GM12892 (cell line): ENCODE data around the gene ZNF317.

Experiments
- POLR2A ChIP-seq: IDR thresholded peaks from 2 replicates; pipeline ENCODE4 v1.6.1; 2011; ENCODE audit warnings: low read depth, low read length, control low read depth
- POLR2AphosphoS5 ChIP-seq: IDR thresholded peaks from 2 replicates; pipeline ENCODE4 v1.6.1; 2011; ENCODE audit warnings: low read depth, low read length, control low read depth

DNA sequence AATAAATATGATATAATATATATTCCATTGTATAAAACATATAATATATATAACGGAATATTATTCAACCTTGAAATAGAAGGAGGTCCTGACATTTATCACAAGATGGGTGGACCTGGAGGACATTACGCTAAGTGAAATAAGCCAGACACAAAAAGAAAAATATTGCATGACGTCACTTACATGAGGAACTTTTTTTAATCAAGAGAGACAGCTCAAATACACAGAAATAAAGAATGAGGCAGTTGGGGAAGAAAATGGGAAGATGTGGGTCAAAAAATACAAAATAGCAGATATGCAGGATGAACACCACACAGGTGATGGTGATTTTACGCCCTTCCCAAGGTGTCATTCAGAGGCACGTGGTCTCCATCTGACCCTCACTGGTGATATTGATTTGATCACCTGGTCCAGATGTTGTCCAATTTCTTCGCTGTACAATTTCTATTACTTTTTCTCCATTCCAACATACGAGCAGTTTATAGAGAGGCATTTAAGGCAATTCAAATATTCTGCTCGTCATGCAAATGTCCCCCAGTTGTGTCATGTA lies 513 bp upstream of the ZNF317 start:
- TF ChIP-seq POLR2AphosphoS5 (no peak), POLR2A (no peak)
